Retinal pigment epithelial cell (primary cell): ENCODE data around the gene NUP160.
"Not testable (repeated sequence)": the region's sequence is repeated elsewhere in the genome, so short reads cannot be mapped to it uniquely, and the experiment has no call there.

Experiments used
- DNase-seq: peaks from one replicate; pipeline ENCODE4 v3.0.0-alpha.2; 2010; ENCODE audit warnings: low read depth
- H3K4me3 ChIP-seq: 2 replicates; pipeline ENCODE4 v1.5.1; 2011; ENCODE audit warnings: mild to moderate bottlenecking, low read length, control low read depth, moderate library complexity
- CTCF ChIP-seq: conservative IDR thresholded peaks from 2 replicates; pipeline ENCODE4 v1.5.1; 2011; ENCODE audit warnings: low read depth, low read length, control low read depth, inconsistent platforms

NUP160 gene

DNA sequence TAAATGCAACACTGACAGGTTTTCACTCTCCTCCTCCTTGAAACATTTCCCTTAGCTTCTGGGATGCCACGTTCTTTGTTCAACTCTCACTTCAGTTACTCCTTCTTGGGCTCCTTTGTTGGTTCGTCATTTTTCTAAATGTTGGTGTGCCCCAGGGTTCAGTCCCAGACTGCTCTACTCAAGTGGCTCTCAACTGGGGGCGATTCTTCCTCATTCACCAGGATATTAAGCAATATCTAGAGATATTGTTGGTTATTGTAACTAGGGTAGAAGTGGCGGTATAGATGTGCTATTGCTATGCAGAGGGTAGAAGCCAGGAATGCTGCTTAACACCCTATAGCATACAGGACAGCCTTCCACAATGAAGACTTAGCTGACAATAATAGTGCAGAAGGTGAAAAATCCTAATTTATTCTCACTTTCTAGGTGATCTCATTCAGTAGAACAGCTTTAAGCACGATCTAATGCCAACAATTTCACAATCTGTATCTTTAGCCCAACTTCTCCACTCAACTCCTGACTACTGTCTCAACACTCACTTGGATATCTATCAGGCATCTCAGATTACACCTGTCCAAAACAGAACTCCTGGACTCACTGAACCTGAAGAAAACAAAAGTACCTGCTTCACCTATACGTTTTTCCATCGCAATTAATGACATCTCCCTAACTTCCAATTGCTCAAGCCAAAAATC is 4.6 kb downstream of the NUP160 start:
- DNase-seq = no peak
- TF ChIP-seq CTCF = no peak
- no peak overlapping the region for H3K4me3 ChIP-seq

DNA sequence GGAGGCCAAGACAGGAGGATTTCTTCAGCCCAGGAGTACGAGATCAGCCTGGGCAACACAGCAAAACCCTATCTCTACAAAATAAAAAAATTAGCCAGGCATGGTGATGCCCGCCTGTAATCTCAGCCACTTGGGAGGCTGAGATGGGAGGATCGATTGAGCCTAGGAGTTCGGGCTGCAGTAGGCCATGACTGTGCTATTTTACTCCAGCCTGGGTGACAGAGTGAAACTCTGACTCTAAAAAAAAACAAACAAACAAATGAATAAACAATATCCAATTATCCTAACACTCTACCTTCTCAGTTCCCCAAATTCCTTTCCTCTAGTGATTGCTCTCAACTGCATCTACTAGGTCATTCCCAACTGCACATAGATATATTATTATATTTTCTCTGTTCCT is 5.4 kb downstream of the NUP160 start:
- no peak for DNase-seq
- TF ChIP-seq CTCF = no peak
- H3K4me3 ChIP-seq = no peak overlapping the region

DNA sequence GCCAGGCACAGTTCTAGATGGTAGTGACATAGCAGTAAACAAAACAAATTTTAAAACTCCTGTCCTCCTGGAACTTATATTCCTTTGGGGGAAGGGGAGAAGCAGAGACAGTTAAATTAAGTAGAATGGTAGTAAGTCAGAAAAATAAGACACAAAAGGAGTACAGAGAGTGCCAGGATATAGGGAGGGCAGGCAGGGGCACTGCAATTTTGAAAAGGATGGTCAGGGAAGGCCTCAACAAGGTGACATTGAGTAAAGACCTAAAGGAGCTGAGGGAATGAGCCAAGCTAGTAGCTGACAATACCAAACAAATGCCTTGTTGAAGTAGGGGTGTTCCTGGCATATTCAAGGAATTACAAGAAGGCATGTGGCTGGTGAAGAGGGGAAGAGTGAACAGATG is 10.2 kb downstream of the NUP160 start:
- DNase-seq = no peak
- H3K4me3 ChIP-seq = no peak overlapping the region
- TF ChIP-seq CTCF = no peak

DNA sequence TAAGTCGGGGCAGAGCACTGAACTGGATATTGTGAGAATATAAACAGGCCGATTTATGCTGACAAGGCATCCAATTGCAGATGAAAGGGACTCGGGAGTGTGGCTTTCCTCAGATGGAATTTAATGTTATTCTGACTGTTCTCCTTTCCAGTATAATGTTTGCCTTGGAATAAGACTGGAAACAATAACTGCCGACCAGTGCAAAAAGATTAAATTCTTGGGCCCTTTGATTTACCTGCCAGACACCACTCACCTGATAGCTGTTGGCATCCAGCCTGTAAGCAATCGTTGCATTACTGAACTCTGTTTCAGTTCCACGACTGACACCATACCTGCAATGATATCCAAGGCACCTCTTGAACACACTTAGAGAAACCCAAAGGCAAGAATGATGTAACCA is 10.9 kb downstream of the NUP160 start:
- no peak for DNase-seq
- TF ChIP-seq CTCF = no peak
- no peak overlapping the region for H3K4me3 ChIP-seq

DNA sequence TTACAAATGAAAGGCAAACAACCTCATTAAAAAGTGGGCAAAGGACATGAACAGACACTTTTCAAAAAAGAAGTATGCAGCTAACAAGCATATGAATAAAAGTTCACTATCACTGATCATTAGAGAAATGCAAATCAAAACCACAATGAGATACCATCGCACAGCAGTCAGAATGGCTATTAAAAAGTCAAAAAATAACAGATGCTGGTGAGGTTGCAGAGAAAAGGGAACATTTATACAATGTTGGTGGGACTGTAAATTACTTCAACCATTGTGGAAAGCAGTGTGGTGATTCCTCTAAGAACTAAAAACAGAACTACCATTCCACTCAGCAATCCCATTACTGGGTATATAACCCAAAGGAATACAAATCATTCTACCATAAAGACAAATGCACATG is 18.1 kb downstream of the NUP160 start:
- not testable (repeated sequence) for H3K4me3 ChIP-seq, DNase-seq

- DNase-seq = no peak
- no peak for TF ChIP-seq CTCF
- H3K4me3 ChIP-seq = no peak overlapping the region
These were observed 19.9 kb downstream of the NUP160 start for GRCh38 chr11:47828284-47828683.

- H3K4me3 ChIP-seq, DNase-seq: not testable (repeated sequence)
These were observed 25.5 kb downstream of the NUP160 start for GRCh38 chr11:47822664-47823063.

- no peak for TF ChIP-seq CTCF
- no peak overlapping the region for H3K4me3 ChIP-seq
- DNase-seq = no peak
These were observed 28.4 kb downstream of the NUP160 start for GRCh38 chr11:47819743-47820142.
